Measurements from ENCODE around the gene MYO10. TPM values are rescaled to one million over a fixed set of nuclear protein-coding genes. Genes with fewer than 3 reads are reported as not detected.

MYO10 gene
- total RNA-seq, 1 experiment from 2014 or later = 89.8 TPM

GRCh38 chr5:16777432-16777831, 158.7 kb downstream of the MYO10 start (continued):
- TF ChIP-seq ERG (CRISPR knock-in tag; IDR thresholded peaks at IDR 0.05) = no peak

- TF ChIP-seq CTCF (IDR thresholded peaks at IDR 0.05) = peak; percentile 38
- TF ChIP-seq AFF4 (CRISPR knock-in tag; IDR thresholded peaks at IDR 0.05; ENCODE audit: borderline replicate concordance) = no peak
- TF ChIP-seq SMAD4 (CRISPR knock-in tag; IDR thresholded peaks at IDR 0.05) = no peak
- TF ChIP-seq ATF3 (CRISPR knock-in tag; conservative IDR thresholded peaks at IDR 0.05) = no peak
- Mint-ChIP-seq H3K27me3 (ENCODE audit: low read depth) (no peaks in the 10 kb centered on the region), H3K27ac (no peak overlapping the region), H3K36me3 (peaks cover 4% of the 10 kb centered on the region), H3K4me1 (peaks cover 33% of the 10 kb centered on the region), H3K9me3 (no peaks in the 10 kb centered on the region), H3K4me3 (no peak overlapping the region)
- DNase-seq (ENCODE audit: low spot score) (peak; percentile 65), ATAC-seq (peak; percentile 94)
- POLR2A ChIA-PET = interaction anchor here (0.5 to 1.4 kb wide), 3 partner anchors 26 to 389 kb away, joined by 4 to 8 read pairs (median 5); no protein-coding TSS in a partner anchor
- CTCF ChIA-PET = interaction anchor here (0.5 to 2.1 kb wide), 17 partner anchors 8 to 490 kb away, joined by 3 to 19 read pairs (median 4); no protein-coding TSS in a partner anchor
Measured at GRCh38 chr5:16776611-16777251, 159.4 kb downstream of the MYO10 start.

- no peak for DNase-seq (ENCODE audit: low spot score)
- H3K4me3 Mint-ChIP-seq = no peak overlapping the region
- ChIA-PET CTCF (interaction anchor here (1.4 kb wide), 1 partner anchor 84 kb away, joined by 4 read pairs; no protein-coding TSS in a partner anchor), POLR2A (no interaction called here)
- no peaks in the 10 kb centered on the region; the same call in 1 of the 2 replicates for H3K36me3 Mint-ChIP-seq
- ATAC-seq = no peak
- TF ChIP-seq GABPB1 (CRISPR knock-in tag; IDR thresholded peaks at IDR 0.05) = peak; percentile 93
- TF ChIP-seq ATF1 (CRISPR knock-in tag; IDR thresholded peaks at IDR 0.05) = no peak
- peaks cover 33% of the 10 kb centered on the region for H3K4me1 Mint-ChIP-seq
- peak overlapping the region; percentile 84 for H3K27ac Mint-ChIP-seq
- H3K9me3 Mint-ChIP-seq = no peaks in the 10 kb centered on the region
- no peaks in the 10 kb centered on the region for H3K27me3 Mint-ChIP-seq (ENCODE audit: low read depth)
Measured at GRCh38 chr5:16774806-16775205, 161.3 kb downstream of the MYO10 start.

- H3K4me3 Mint-ChIP-seq = no peak overlapping the region
- no peak for ATAC-seq
- ChIA-PET POLR2A (no interaction called here), CTCF (no interaction called here)
- H3K27me3 Mint-ChIP-seq (ENCODE audit: low read depth) = no peaks in the 10 kb centered on the region
- H3K27ac Mint-ChIP-seq = no peak overlapping the region
- peaks cover 30% of the 10 kb centered on the region for H3K4me1 Mint-ChIP-seq
- no peaks in the 10 kb centered on the region for H3K9me3 Mint-ChIP-seq
- DNase-seq (ENCODE audit: low spot score) = no peak
- H3K36me3 Mint-ChIP-seq = no peaks in the 10 kb centered on the region; the same call in 1 of the 2 replicates
- TF ChIP-seq ZNF281 (CRISPR knock-in tag; IDR thresholded peaks at IDR 0.05) (no peak), ZNF121 (CRISPR knock-in tag; IDR thresholded peaks at IDR 0.05) (no peak), SMAD3 (CRISPR knock-in tag; IDR thresholded peaks at IDR 0.05; ENCODE audit: borderline replicate concordance) (no peak), ZNF396 (CRISPR knock-in tag; IDR thresholded peaks at IDR 0.05; ENCODE audit: borderline replicate concordance) (no peak), RELA (CRISPR knock-in tag; IDR thresholded peaks at IDR 0.05; ENCODE audit: borderline replicate concordance) (no peak), JUN (CRISPR knock-in tag; IDR thresholded peaks at IDR 0.05) (no peak), ZNF425 (CRISPR knock-in tag; conservative IDR thresholded peaks at IDR 0.05) (no peak), CDX4 (CRISPR knock-in tag; IDR thresholded peaks at IDR 0.05; ENCODE audit: borderline replicate concordance) (no peak)
Measured at GRCh38 chr5:16773991-16774390, 162.1 kb downstream of the MYO10 start.
